ENCODE measurements around the gene SCCPDH.
"Not testable (repeated sequence)": the region's sequence is repeated elsewhere in the genome, so short reads cannot be mapped to it uniquely, and the experiment has no call there.

Gene SCCPDH

GRCh38 chr1:246800756-246801155 is 76.5 kb downstream of the SCCPDH start:
- DNase-seq (ENCODE audit: low spot score), result no peak

- DNase-seq (ENCODE audit: low spot score), result no peak
Observed at GRCh38 chr1:246801241-246802020, 77.2 kb downstream of the SCCPDH start.

- DNase-seq (ENCODE audit: low spot score), result no peak
Observed at GRCh38 chr1:246803373-246803772, 79.2 kb downstream of the SCCPDH start.

- DNase-seq (ENCODE audit: low spot score), result no peak
Observed at GRCh38 chr1:246803883-246804282, 79.7 kb downstream of the SCCPDH start.

GRCh38 chr1:246805135-246805716 is 81.0 kb downstream of the SCCPDH start:
- no peak for DNase-seq (ENCODE audit: low spot score)

GRCh38 chr1:246809473-246809872 is 85.3 kb downstream of the SCCPDH start:
- DNase-seq (ENCODE audit: low spot score), result no peak

- DNase-seq (ENCODE audit: low spot score), result no peak
Observed at GRCh38 chr1:246811985-246812384, 87.8 kb downstream of the SCCPDH start.

- not testable (repeated sequence) for DNase-seq (ENCODE audit: low spot score)
Observed at GRCh38 chr1:246813325-246813724, 89.1 kb downstream of the SCCPDH start.

GRCh38 chr1:246814890-246815289 is 90.7 kb downstream of the SCCPDH start:
- DNase-seq (ENCODE audit: low spot score), result no peak

GRCh38 chr1:246815693-246816270 is 91.6 kb downstream of the SCCPDH start:
- DNase-seq (ENCODE audit: low spot score), result no peak
